Measurements from ENCODE around the gene MAD1L1.

Gene MAD1L1

GRCh38 chr7:1914321-1914720 is 318.4 kb downstream of the MAD1L1 start:
- no peak overlapping the region for H3K4me3 ChIP-seq (replicated peaks; ENCODE audit: low read depth, low read length)
- no peak for DNase-seq (ENCODE audit: low read depth)
- TF ChIP-seq CTCF (IDR thresholded peaks at IDR 0.05; ENCODE audit: low read length, missing control alignments) = no peak

GRCh38 chr7:1913466-1914282 is 319.1 kb downstream of the MAD1L1 start:
- DNase-seq (ENCODE audit: low read depth) = no peak
- no peak for TF ChIP-seq CTCF (IDR thresholded peaks at IDR 0.05; ENCODE audit: low read length, missing control alignments)
- H3K4me3 ChIP-seq (replicated peaks; ENCODE audit: low read depth, low read length) = no peak overlapping the region

- peak; percentile 48 for TF ChIP-seq CTCF (IDR thresholded peaks at IDR 0.05; ENCODE audit: low read length, missing control alignments)
- peak overlapping the region; percentile 3 for H3K4me3 ChIP-seq (replicated peaks; ENCODE audit: low read depth, low read length)
- DNase-seq (ENCODE audit: low read depth) = peak; percentile 82
Measured at GRCh38 chr7:1912593-1913465, 319.9 kb downstream of the MAD1L1 start.

GRCh38 chr7:1911571-1911970 is 321.2 kb downstream of the MAD1L1 start:
- H3K4me3 ChIP-seq (replicated peaks; ENCODE audit: low read depth, low read length) = no peak overlapping the region
- no peak for TF ChIP-seq CTCF (IDR thresholded peaks at IDR 0.05; ENCODE audit: low read length, missing control alignments)
- no peak for DNase-seq (ENCODE audit: low read depth)

- no peak for TF ChIP-seq CTCF (IDR thresholded peaks at IDR 0.05; ENCODE audit: low read length, missing control alignments)
- no peak overlapping the region for H3K4me3 ChIP-seq (replicated peaks; ENCODE audit: low read depth, low read length)
- peak; percentile 18 for DNase-seq (ENCODE audit: low read depth)
Measured at GRCh38 chr7:1910827-1911226, 321.9 kb downstream of the MAD1L1 start.

GRCh38 chr7:1910081-1910685 is 322.6 kb downstream of the MAD1L1 start:
- H3K4me3 ChIP-seq (replicated peaks; ENCODE audit: low read depth, low read length) = no peak overlapping the region
- no peak for DNase-seq (ENCODE audit: low read depth)
- TF ChIP-seq CTCF (IDR thresholded peaks at IDR 0.05; ENCODE audit: low read length, missing control alignments) = no peak
